GM12892 (cell line): ENCODE measurements around the gene MRPL27.

ENCODE experiments used
- DNase-seq: peaks from one replicate; pipeline ENCODE4 v3.0.0; 2011; ENCODE audit not compliant: insufficient read length
- FAIRE-seq: peaks from 2 replicates; lab custom pipeline; 2011; peaks lifted over from hg19 to GRCh38; lab: Jason Lieb, UNC
- POLR2A ChIP-seq: IDR thresholded peaks from 2 replicates; pipeline ENCODE4 v1.6.1; 2011; ENCODE audit warnings: low read depth, low read length, control low read depth
- POLR2AphosphoS5 ChIP-seq: IDR thresholded peaks from 2 replicates; pipeline ENCODE4 v1.6.1; 2011; ENCODE audit warnings: low read depth, low read length, control low read depth
- TAF1 ChIP-seq: IDR thresholded peaks from 2 replicates; pipeline ENCODE4 v1.6.1; 2011; ENCODE audit warnings: low read depth, mild to moderate bottlenecking, control low read depth, low read length, borderline replicate concordance

Gene MRPL27

DNA sequence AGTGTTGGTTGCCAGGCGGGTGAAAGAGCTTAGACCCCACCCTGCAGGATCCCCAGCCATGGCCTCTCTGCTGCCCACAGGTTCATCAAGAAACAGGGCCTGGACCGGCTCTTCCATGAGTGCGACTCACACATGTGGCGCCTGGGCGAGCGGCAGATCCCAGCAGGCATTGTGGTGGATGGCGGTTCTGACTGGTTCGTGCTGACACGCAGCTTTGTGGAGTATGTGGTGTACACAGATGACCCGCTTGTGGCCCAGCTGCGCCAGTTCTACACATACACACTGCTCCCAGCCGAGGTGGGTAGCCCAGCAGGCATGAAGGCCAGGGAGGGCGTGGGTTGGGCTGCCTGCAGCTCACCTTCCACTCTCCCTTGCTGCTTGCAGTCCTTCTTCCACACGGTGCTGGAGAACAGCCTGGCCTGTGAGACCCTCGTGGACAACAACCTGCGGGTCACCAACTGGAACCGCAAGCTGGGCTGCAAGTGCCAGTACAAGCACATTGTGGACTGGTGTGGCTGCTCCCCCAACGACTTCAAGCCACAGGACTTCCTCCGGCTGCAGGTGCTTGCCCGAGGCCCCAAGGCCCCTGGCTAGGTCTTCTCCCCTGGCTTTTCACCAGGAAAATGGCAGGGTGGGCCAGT is 17.2 kb downstream of the MRPL27 start:
- TF ChIP-seq TAF1, result no peak
- TF ChIP-seq POLR2AphosphoS5, result no peak
- no peak for TF ChIP-seq POLR2A
- no peak for FAIRE-seq

DNA sequence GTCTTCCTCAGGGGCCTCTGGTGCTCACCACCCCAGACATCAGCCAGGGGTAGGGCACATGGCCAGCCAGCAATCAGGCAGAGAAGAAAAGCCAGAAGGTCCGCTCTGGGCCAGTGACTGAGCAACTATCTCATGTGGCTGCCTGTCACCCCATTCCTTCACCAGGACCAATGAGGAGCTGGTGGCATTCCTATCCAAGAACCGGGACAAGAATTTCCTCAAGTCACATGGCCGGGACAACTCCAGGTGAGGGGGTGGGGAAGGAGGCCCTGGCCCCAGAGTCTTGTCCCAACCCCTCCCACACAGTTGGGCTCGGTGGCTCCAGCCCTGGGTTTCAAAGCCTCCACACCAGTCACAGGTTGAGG is 17.7 kb downstream of the MRPL27 start:
- TF ChIP-seq POLR2AphosphoS5 (no peak), TAF1 (no peak), POLR2A (no peak)
- no peak for DNase-seq
- FAIRE-seq, result no peak

More for the DNA sequence above, 17.2 kb downstream of the MRPL27 start:
- no peak for DNase-seq

DNA sequence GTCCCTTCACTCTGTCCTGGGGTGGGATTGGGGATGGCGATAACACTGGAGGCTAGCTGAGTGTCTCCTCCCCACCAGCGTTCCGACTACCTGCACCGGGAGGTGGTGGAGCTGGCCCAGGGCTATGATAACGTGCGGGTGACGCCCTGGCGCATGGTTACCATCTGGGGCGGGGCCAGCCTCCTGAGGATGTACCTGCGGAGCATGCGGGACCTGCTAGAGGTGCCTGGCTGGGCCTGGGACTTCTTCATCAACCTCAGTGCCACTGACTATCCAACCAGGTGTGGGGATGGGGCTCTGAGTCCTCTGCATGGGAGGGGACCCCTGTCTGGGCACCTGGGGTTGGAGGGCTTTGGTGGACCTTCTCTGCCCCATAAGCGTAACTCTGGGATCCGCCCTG is 18.2 kb downstream of the MRPL27 start:
- TF ChIP-seq POLR2A (no peak), POLR2AphosphoS5 (no peak), TAF1 (no peak)
- FAIRE-seq (no peak), DNase-seq (no peak)

DNA sequence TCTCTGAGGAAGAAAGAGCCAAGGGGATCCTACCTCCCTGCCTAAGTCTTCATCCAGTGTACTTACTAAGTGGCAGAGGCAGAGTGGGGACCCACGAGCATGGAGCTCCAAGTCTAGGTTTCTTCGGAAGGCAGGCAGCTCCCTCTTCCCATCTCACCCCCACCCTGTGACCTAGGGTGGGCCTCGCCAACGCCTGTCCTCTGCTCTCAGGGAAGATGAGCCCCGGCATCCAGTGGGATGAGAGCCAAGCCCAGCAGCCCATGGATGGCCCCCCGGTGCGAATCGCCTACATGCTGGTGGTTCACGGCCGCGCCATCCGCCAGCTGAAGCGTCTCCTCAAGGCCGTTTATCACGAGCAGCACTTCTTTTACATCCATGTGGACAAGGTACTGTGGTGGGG is 18.8 kb downstream of the MRPL27 start:
- FAIRE-seq, result no peak
- DNase-seq, result no peak

DNA sequence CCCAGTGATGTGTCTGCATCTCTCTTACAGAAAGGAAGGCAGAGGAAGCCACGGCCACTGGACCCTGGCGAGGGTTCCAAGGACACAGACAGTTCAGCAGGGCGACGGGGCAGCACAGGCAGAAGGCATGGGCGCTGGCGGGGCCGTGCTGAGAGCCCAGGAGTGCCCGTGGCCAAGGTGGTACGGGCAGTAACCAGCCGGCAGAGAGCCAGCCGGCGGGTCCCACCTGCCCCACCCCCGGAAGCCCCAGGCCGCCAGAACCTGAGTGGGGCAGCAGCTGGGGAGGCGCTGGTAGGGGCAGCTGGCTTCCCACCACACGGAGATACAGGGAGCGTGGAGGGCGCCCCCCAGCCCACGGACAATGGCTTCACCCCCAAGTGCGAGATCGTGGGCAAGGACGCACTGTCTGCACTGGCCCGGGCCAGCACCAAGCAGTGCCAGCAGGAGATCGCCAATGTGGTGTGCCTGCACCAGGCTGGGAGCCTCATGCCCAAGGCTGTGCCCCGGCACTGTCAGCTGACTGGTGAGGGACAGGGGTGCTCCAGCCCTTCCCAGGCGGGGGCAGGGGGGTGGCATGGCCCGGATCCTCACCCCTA is 19.3 kb downstream of the MRPL27 start:
- FAIRE-seq (no peak), DNase-seq (no peak)
- TF ChIP-seq POLR2A, result no peak
- no peak for TF ChIP-seq TAF1
- no peak for TF ChIP-seq POLR2AphosphoS5

More for the DNA sequence above, 18.8 kb downstream of the MRPL27 start:
- TF ChIP-seq POLR2A (no peak), TAF1 (no peak), POLR2AphosphoS5 (no peak)

DNA sequence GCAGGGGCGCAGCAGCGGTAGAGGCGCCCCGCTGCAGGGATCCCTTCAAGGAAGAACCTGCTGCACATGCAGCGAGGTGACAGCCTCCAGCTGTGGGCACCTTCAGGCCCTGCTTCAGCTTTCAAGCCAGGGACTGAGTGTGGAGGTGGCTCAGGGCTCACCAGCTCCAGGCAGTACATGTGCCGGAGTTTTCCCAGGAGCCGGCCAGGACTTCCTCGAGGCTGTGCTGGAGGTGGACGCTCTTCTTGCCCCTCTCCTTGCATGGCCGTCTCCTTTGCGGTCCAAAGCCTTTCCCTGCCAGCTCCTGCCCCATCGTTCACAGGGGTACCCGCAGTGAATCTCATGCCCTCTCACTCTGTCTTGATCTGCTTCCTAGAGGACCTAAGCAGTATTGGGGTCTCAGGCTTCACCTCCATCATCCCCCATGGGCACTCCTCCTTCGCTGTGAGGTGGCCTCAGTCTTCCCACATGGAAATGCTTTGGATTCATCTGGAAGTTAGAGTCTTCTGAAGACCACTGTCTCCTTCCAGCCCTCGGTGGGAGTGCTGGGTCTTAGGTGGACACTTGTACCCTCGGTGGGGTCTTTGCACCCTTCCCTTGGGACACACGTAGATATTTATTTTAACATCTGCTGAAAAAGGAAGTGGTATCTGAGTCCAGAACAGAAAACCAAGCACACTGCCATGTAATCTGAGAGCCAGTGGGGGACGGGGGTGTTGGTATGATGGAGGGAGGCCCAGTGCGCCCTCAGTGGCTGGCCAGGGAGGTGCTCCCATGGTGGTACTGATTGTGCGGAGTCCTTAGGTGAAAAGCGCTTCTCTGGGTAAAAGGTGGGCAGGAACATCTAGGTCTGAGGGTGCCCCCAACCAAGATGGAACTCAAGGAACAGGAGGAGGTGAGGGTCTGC is 20.0 kb downstream of the MRPL27 start:
- FAIRE-seq (no peak), DNase-seq (no peak)
- TF ChIP-seq POLR2AphosphoS5, result no peak
- no peak for TF ChIP-seq TAF1
- no peak for TF ChIP-seq POLR2A

DNA sequence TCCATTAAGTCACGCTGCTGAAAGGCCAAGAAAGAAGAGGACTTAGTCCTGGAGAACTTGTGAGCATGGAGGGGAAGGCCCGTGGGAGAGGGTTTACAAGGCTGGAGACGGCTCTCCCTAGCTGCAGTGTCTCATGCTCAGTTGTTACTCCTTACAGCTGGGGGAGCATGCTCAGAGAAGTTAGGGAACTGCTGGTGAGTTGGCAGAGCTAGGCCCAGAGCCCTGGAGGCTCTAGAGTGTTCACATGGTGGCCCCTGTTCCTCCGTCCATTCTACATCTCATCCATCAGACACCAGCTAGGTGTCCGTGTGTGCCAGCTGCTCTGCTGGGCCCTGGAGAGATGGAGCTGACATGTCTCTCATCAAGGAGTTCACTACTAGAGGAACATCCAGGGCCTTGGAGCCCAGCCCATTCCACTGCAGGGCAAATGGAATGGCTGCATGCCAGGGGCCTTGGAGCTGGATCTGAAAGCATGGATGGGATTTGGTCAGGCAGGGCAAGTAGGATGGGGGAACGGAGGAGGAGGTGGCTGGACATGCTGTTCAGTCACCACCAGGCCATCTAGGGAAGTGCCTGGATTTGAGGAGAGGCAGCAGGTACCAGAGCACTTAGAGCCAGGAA is 20.8 kb downstream of the MRPL27 start:
- DNase-seq (no peak), FAIRE-seq (no peak)

DNA sequence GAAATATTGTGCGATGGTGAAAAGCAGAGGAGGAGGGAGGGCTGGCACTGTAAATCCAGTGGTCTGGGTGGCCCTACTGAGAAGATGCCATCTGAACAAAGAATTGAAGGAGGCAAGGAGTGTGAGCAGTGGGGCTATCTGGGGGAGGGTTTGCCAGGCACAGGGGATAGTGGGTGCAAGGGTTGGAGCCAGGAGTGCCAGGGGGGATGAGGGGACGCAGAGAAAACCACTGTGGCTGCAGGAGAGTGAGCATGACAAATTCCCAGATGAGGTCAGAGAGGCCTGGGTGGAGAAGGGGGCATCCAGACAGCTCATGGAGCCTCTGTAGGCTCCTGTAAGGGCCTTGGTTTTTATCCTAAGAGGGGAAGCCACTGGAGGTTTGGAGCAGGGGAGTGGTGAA is 22.3 kb downstream of the MRPL27 start:
- no peak for TF ChIP-seq TAF1
- TF ChIP-seq POLR2AphosphoS5, result no peak
- no peak for TF ChIP-seq POLR2A
- FAIRE-seq (no peak), DNase-seq (no peak)

More for the DNA sequence above, 20.8 kb downstream of the MRPL27 start:
- TF ChIP-seq TAF1, result no peak
- TF ChIP-seq POLR2A, result no peak
- TF ChIP-seq POLR2AphosphoS5, result no peak

DNA sequence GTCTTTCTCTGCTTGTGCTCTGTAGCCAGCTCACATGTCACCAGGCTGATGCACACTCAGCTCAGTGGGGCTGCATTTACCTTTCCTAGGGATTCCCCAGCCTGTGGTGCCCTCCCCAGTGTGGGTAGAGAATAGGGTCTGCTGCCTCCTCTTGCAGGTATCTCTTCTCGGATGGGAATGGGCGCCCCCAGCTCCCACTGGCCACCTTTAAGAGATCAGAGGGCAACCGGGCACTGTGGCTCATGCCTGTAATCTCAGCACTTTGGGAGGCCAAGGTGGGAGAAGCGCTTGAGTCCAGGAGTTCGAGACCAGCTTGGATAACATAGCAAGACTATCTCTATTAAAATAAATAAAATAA is 23.8 kb downstream of the MRPL27 start:
- TF ChIP-seq TAF1 (no peak), POLR2AphosphoS5 (no peak), POLR2A (no peak)
- FAIRE-seq (no peak), DNase-seq (no peak)

DNA sequence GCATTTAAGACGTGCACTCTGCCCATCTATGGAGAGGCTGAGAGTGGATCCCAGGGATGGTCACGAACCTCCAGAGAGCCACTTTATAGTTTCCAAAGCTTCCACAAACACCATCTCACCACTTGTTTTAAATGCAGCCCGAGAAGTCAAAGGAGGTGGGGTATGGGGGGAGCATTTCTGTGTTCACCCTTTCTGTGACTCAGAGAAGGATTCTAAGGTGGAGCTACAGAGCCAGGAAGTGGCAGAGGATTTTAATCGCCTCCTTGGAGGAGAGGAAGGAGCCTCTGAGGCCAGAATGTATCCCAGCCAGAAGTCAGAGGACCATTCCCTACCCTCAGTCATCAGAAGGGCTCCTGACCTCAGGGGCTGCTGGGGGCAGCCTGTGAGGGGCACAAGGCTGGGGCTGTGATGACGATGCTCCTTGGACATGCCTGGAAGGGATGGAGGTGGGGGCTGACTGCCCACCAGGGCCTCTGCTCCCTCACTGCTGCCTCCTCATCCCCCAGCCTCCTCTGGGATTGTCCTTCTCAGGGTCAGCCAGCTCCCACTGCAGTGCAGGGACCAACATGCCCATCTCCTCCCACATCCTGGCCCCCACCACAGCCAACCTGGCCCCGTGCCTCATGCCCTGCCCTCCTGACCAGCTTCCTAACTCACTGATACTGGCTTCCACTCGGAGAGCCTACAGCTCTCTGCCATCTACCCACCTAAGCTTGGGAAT is 24.3 kb downstream of the MRPL27 start:
- TF ChIP-seq POLR2AphosphoS5 (no peak; the same call in 1 of the 2 replicates), POLR2A (no peak), TAF1 (no peak)
- DNase-seq (no peak), FAIRE-seq (no peak)

DNA sequence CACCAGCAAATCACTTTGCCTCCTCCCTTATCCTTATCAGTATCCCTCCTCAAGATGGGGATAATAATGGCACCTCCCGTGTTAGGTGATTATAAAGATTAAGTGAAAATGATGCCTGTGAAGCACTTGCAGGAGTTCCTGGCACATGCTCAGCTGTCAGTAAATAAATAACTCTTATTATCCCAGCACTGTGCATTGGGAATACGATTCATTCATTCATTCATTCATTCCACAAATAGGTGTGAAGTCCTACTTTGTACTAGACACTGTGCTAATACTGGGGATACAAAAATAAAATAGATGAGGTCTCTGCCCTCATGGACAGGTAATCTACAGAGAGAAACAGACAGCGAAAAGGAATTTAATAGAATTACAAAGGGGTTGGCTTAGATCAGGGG is 25.1 kb downstream of the MRPL27 start:
- no peak for TF ChIP-seq TAF1
- no peak for TF ChIP-seq POLR2A
- TF ChIP-seq POLR2AphosphoS5, result no peak
- FAIRE-seq, result no peak
- DNase-seq, result no peak
